Mesenchymal stem cell (in vitro differentiated cells and primary cell): Measurements from ENCODE around the gene NUP160. TPM values are rescaled to one million over a fixed set of nuclear protein-coding genes. Genes with fewer than 3 reads are reported as not detected.

Experiments used
- DNase-seq: peaks from one replicate; pipeline ENCODE4 v3.0.0-alpha.2; 2013
- H2AFZ ChIP-seq: one replicate; pipeline ENCODE4 v1.6.1; 2013; ENCODE audit warnings: low read depth, mild to moderate bottlenecking, control low read depth, inconsistent platforms, low read length, moderate library complexity
- H2AK5ac ChIP-seq: 2 replicates; pipeline ENCODE4 v1.6.1; 2013; ENCODE audit warnings: low read length, moderate library complexity, mild to moderate bottlenecking, inconsistent platforms; ENCODE audit not compliant: severe bottlenecking
- H2BK120ac ChIP-seq: one replicate; pipeline ENCODE4 v1.6.1; 2013; ENCODE audit warnings: low read depth, mild to moderate bottlenecking, inconsistent platforms, low read length, moderate library complexity
- H2BK12ac ChIP-seq, 2 experiments: one replicate each; pipeline ENCODE4 v1.6.1; 2013; ENCODE audit warnings: inconsistent platforms in 2 of 2, low read length in 2 of 2, mild to moderate bottlenecking in 2 of 2, moderate library complexity in 2 of 2, control low read depth in 1 of 2
- H2BK15ac ChIP-seq: one replicate; pipeline ENCODE4 v1.6.1; 2013; ENCODE audit warnings: mild to moderate bottlenecking, low read depth, inconsistent platforms; ENCODE audit not compliant: poor library complexity, severe bottlenecking
- H2BK5ac ChIP-seq: 2 replicates; pipeline ENCODE4 v1.6.1; 2013; ENCODE audit warnings: low read depth, mild to moderate bottlenecking, low read length, control low read depth, inconsistent platforms; ENCODE audit not compliant: poor library complexity, severe bottlenecking
- H3K14ac ChIP-seq, 2 experiments: one replicate each; pipeline ENCODE4 v1.6.1; 2013; ENCODE audit warnings: inconsistent platforms in 2 of 2, low read length in 2 of 2, control low read depth in 1 of 2, mild to moderate bottlenecking in 1 of 2, moderate library complexity in 1 of 2
- H3K18ac ChIP-seq, 2 experiments: one replicate each; pipeline ENCODE4 v1.6.1; 2013; ENCODE audit warnings: inconsistent platforms in 2 of 2, low read length in 2 of 2, control low read depth in 1 of 2, low read depth in 1 of 2, mild to moderate bottlenecking in 1 of 2
- H3K23ac ChIP-seq, 2 experiments: one replicate each; pipeline ENCODE4 v1.6.1; 2013; ENCODE audit warnings: inconsistent platforms in 2 of 2, low read length in 2 of 2, mild to moderate bottlenecking in 2 of 2, moderate library complexity in 2 of 2, control low read depth in 1 of 2
- H3K27ac ChIP-seq: 2 replicates; pipeline ENCODE4 v1.5.1; 2013; ENCODE audit warnings: mild to moderate bottlenecking, moderate library complexity, low read length, control low read depth, inconsistent platforms; ENCODE audit not compliant: poor library complexity, severe bottlenecking
- H3K27me3 ChIP-seq, 2 experiments: 2 replicates each; pipeline versions ENCODE4 v1.6.1 to v1.7.0; 2013; ENCODE audit warnings: low read length in 2 of 2, mild to moderate bottlenecking in 2 of 2, moderate library complexity in 2 of 2, control low read depth in 1 of 2, inconsistent platforms in 1 of 2; ENCODE audit not compliant: control insufficient read depth in 1 of 2, insufficient read depth in 1 of 2
- H3K36me3 ChIP-seq, 2 experiments: 2 replicates each; pipeline versions ENCODE4 v1.6.1 to v1.7.0; 2013; ENCODE audit warnings: low read length in 2 of 2, control low read depth in 1 of 2, inconsistent platforms in 1 of 2, low read depth in 1 of 2, mild to moderate bottlenecking in 1 of 2; ENCODE audit not compliant: insufficient read depth in 2 of 2, control insufficient read depth in 1 of 2
- H3K4ac ChIP-seq, 2 experiments: one replicate each; pipeline ENCODE4 v1.6.1; 2013; ENCODE audit warnings: inconsistent platforms in 2 of 2, low read length in 2 of 2, mild to moderate bottlenecking in 2 of 2, moderate library complexity in 2 of 2, control low read depth in 1 of 2, low read depth in 1 of 2
- H3K4me1 ChIP-seq: 2 replicates; pipeline ENCODE4 v1.6.1; 2013; ENCODE audit warnings: low read depth, low read length, control low read depth; ENCODE audit not compliant: control insufficient read depth, insufficient read depth
- H3K4me2 ChIP-seq: 2 replicates; pipeline ENCODE4 v1.6.1; 2013; ENCODE audit warnings: low read length, mild to moderate bottlenecking, inconsistent platforms; ENCODE audit not compliant: poor library complexity, severe bottlenecking
- H3K4me3 ChIP-seq, 2 experiments: 2 replicates each; pipeline versions ENCODE4 v1.5.1 to v1.7.0; 2013; ENCODE audit warnings: low read length in 2 of 2, mild to moderate bottlenecking in 2 of 2, control low read depth in 1 of 2, low read depth in 1 of 2; ENCODE audit not compliant: insufficient read depth in 1 of 2
- H3K79me1 ChIP-seq: replicated peaks from 2 replicates; pipeline ENCODE4 v1.6.1; 2013; ENCODE audit warnings: mild to moderate bottlenecking, control low read depth, low read length, inconsistent platforms; ENCODE audit not compliant: poor library complexity, severe bottlenecking
- H3K9ac ChIP-seq: 2 replicates; pipeline ENCODE4 v1.7.0; 2013; ENCODE audit warnings: mild to moderate bottlenecking, low read length, moderate library complexity
- H3K9me3 ChIP-seq: 2 replicates; pipeline ENCODE4 v1.7.0; 2013; ENCODE audit warnings: mild to moderate bottlenecking, low read length; ENCODE audit not compliant: control insufficient read depth
- H4K8ac ChIP-seq: one replicate; pipeline ENCODE4 v1.6.1; 2013; ENCODE audit warnings: inconsistent platforms, mild to moderate bottlenecking, low read length, moderate library complexity
- H4K91ac ChIP-seq: one replicate; pipeline ENCODE4 v1.6.1; 2013; ENCODE audit warnings: mild to moderate bottlenecking, low read length, inconsistent platforms
- WGBS: methylation state at CpG from one replicate; pipeline ENCODE4 v1.1.7; 2013; ENCODE audit warnings: mixed read lengths; 5-methylcytosine and 5-hydroxymethylcytosine counted together
- small RNA-seq: library from polyadenylated mRNA; stranded (forward); fragments of <200 nt; extraction: miRNeasy Mini kit (QIAGEN cat#:217004); gene quantifications from one replicate; pipeline ENCODE3, GENCODE V24; 2013; ENCODE audit warnings: low read depth

Gene NUP160

GRCh38 chr11:47731475-47731874 is 116.7 kb downstream of the NUP160 start:
- no peak overlapping the region for H2AFZ ChIP-seq
- H3K4ac ChIP-seq: no peak overlapping the region
- peaks cover 10% of the 10 kb centered on the region for H3K79me1 ChIP-seq
- H2BK5ac ChIP-seq: no peak overlapping the region
- no peak overlapping the region for H3K9ac ChIP-seq
- H3K4me3 ChIP-seq: no peak overlapping the region
- H2BK120ac ChIP-seq: no peak overlapping the region
- no peaks in the 10 kb centered on the region for H3K4me1 ChIP-seq
- H3K27ac ChIP-seq: no peak overlapping the region
- no peak overlapping the region for H4K8ac ChIP-seq
- no peak for DNase-seq
- H3K23ac ChIP-seq: no peak overlapping the region
- H2BK15ac ChIP-seq: no peak overlapping the region
- H2BK12ac ChIP-seq: no peak overlapping the region
- no peaks in the 10 kb centered on the region for H3K9me3 ChIP-seq
- no peak overlapping the region for H4K91ac ChIP-seq
- no peaks in the 10 kb centered on the region for H3K27me3 ChIP-seq
- peaks cover 45 to 95% of the 10 kb centered on the region in 2 experiments for H3K36me3 ChIP-seq
- H3K18ac ChIP-seq: no peak overlapping the region
- no peak overlapping the region for H2AK5ac ChIP-seq
- 93% methylated on average over 6 of the region's 6 CpGs for WGBS
- H3K4me2 ChIP-seq: no peak overlapping the region
- H3K14ac ChIP-seq: no peak overlapping the region

Small RNAs within 50 kb of the gene (small RNA-seq; reads per million reads assigned to genes)
- not detected for gene AC021443.1
- not detected for gene RF00019
- gene RNA5SP340: not detected
